Skin epidermis (tissue), 12 donors: Measurements from ENCODE around the gene MCTP1.
"Not testable (repeated sequence)": the region's sequence is repeated elsewhere in the genome, so short reads cannot be mapped to it uniquely, and the experiment has no call there.

Experiments
- H3K27ac ChIP-seq, 21 experiments: fragments of 200-600 bp; sonication (generic) in 11 of 21; one replicate each; pipeline ENCODE4 v1.5.0; 2020; ENCODE audit warnings: mild to moderate bottlenecking in 3 of 21, inconsistent platforms in 2 of 21, moderate library complexity in 2 of 21
- H3K4me3 ChIP-seq, 7 experiments: fragments of 200-600 bp; sonication (generic) in 2 of 7; one replicate each; pipeline ENCODE4 v1.5.0; 2020; ENCODE audit warnings: inconsistent platforms in 2 of 7, mild to moderate bottlenecking in 2 of 7, moderate library complexity in 1 of 7

MCTP1 gene

GRCh38 chr5:95005811-95006210 is 279.1 kb downstream of the MCTP1 start:
- no peak overlapping the region for H3K4me3 ChIP-seq
- H3K27ac ChIP-seq = no peak overlapping the region

- Histone ChIP-seq H3K4me3 (no peak overlapping the region), H3K27ac (no peak overlapping the region)
These were observed 286.2 kb downstream of the MCTP1 start for GRCh38 chr5:94998670-94999069.

DNA sequence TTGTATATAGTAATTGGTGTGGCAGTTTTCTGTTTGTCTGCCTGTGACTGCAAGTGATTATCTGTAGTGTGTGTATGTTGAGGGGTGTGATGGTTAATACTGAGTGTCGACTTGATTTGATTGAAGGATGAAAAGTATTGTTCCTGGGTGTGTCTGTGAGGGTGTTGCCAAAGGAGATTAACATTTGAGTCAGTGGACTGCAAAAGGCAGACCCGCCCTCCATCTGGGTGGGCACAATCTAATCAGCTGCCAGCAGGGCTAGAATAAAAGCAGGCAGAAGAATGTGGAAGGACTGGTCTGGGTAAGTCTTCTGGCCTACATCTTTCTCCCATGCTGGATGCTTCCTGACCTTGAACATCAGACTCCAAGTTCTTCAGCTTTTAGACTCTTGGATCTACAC is 290.4 kb downstream of the MCTP1 start:
- not testable (repeated sequence) for H3K27ac ChIP-seq, H3K4me3 ChIP-seq

- Histone ChIP-seq H3K4me3 (no peak overlapping the region), H3K27ac (no peak overlapping the region)
These were observed 291.4 kb downstream of the MCTP1 start for GRCh38 chr5:94993491-94993890.

DNA sequence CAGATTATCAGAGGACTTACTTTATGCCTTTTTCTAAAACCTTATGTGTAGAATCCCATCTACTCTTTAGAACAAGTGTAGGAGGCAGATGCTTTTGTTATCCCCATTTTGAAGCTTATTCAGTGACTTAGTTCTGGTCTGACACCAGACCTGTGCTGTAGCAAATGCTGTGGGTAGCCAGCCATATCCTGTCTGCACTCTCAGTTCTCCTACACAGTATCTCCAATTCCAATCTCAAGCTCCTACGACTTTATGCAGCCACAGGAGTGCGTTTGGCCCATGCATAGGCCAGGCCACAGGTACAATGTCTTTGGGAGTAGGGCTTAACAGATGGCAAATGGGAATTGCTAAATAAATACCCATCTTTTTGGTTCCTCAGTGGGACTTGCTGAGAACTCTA is 292.6 kb downstream of the MCTP1 start:
- H3K4me3 ChIP-seq = no peak overlapping the region
- no peak overlapping the region for H3K27ac ChIP-seq

DNA sequence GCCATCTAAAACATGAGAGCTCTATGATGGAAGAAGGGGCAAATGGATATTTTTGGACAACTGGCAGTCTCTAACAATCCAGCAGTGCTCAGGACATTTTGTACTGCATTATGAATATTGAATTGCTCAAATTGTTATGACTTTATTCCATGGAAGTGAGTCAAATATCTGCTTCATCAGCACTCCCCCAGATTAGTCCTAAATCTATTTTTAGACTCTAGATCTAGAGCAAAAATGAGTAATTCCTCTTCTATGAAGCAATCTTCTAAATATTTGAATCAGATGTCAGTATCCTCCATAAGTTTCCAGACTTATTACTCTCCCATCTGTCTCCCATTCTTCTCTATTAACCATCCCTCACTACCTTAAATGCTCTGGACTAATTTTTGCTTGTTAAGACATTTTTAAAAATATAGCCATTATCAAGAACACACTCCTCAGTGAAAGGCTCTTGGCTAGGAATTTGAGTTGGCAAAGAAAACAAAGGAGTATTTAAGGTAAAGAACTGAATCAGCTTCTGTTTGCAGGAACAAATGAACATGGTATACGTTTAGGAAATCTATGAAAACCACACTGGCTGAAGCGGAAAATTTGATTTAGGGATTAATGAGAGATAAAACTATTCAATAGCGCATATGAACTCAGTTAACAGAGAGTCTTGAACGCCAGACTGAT is 300.9 kb downstream of the MCTP1 start:
- Histone ChIP-seq H3K27ac (no peak overlapping the region), H3K4me3 (no peak overlapping the region)

GRCh38 chr5:94977437-94977836 is 307.5 kb downstream of the MCTP1 start:
- Histone ChIP-seq H3K4me3 (no peak overlapping the region), H3K27ac (no peak overlapping the region)

GRCh38 chr5:94976853-94977252 is 308.0 kb downstream of the MCTP1 start:
- no peak overlapping the region for H3K27ac ChIP-seq

DNA sequence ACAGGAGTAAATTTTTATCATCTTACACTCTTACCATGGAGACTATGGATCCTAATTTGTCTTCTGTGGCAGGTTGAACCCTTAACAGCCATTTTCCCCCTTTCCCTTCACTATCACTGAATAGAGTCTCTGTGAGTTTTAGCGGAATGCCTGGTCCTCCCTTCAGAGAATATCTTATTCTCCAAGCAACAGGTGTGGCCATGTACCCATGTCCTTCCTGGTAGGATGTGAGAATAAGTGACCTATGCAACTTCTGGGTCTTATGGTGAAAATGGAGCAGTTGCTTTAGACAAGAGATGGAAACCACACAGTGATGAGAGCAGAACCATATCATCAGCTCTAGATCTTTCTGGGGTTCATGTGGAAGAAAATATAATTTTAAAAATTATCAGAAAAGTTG is 312.6 kb downstream of the MCTP1 start:
- no peak overlapping the region for H3K4me3 ChIP-seq

More at GRCh38 chr5:94976853-94977252, 308.0 kb downstream of the MCTP1 start:
- H3K4me3 ChIP-seq = no peak overlapping the region

GRCh38 chr5:94969174-94969573 is 315.7 kb downstream of the MCTP1 start:
- no peak overlapping the region for H3K27ac ChIP-seq

More for the DNA sequence above, 312.6 kb downstream of the MCTP1 start:
- no peak overlapping the region for H3K27ac ChIP-seq

GRCh38 chr5:94968507-94969095 is 316.3 kb downstream of the MCTP1 start:
- no peak overlapping the region for H3K27ac ChIP-seq

More at GRCh38 chr5:94969174-94969573, 315.7 kb downstream of the MCTP1 start:
- H3K4me3 ChIP-seq = no peak overlapping the region

GRCh38 chr5:94967525-94967924 is 317.4 kb downstream of the MCTP1 start:
- no peak overlapping the region for H3K27ac ChIP-seq

More at GRCh38 chr5:94968507-94969095, 316.3 kb downstream of the MCTP1 start:
- H3K4me3 ChIP-seq = no peak overlapping the region

GRCh38 chr5:94959279-94959678 is 325.6 kb downstream of the MCTP1 start:
- not testable (repeated sequence) for H3K4me3 ChIP-seq, H3K27ac ChIP-seq

More at GRCh38 chr5:94967525-94967924, 317.4 kb downstream of the MCTP1 start:
- H3K4me3 ChIP-seq = no peak overlapping the region

DNA sequence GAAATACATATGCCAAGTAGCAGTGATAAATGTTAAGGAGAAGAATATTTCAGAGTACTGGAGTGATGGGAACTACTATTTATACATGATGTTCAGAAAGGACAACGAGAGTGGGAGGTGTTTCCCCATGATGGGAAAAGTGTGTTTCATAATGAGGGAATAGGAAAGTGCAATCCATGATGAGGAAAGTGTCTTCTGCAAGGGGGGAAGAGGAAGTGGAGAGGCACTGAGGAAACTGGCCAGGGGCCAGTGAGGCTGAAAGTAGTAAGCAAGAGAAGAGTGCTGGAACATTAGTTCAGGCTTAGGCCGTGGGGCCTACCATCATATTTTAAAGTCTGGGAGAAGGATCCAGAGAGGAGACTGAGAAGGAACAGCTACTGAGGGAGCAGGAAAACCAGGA is 339.2 kb downstream of the MCTP1 start:
- no peak overlapping the region for H3K4me3 ChIP-seq

GRCh38 chr5:94944160-94944559 is 340.7 kb downstream of the MCTP1 start:
- H3K4me3 ChIP-seq = no peak overlapping the region
- no peak overlapping the region for H3K27ac ChIP-seq

More for the DNA sequence above, 339.2 kb downstream of the MCTP1 start:
- no peak overlapping the region for H3K27ac ChIP-seq

DNA sequence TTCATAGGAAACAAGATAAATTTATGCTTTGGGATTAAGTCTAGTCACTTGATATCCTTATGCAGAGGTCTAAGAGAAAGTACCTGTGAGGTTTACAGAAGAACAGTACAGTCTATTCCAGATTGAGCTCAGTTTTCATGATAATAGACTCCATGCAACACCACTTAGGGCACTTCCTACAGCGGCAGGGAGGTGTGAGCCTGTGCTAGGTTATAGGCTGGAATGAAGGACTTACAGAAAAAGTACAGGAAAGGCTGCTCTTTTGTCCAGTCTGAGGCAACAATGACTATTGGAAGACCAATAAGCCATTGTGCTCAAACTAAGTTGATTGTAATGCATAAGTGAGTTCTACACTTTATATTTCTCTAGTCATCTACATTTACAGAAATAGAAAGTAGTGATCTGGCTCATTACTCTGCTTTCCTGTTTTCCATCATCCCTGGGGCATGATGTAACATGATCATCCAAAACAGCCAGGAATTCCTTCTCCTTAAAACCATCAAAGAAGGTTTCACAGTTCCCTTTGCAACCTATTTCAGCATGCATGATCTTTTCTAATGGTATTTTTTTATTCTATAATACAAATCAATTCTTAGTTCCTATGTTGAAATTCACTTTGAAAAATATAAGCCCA is 343.7 kb downstream of the MCTP1 start:
- Histone ChIP-seq H3K27ac (no peak overlapping the region), H3K4me3 (no peak overlapping the region)

DNA sequence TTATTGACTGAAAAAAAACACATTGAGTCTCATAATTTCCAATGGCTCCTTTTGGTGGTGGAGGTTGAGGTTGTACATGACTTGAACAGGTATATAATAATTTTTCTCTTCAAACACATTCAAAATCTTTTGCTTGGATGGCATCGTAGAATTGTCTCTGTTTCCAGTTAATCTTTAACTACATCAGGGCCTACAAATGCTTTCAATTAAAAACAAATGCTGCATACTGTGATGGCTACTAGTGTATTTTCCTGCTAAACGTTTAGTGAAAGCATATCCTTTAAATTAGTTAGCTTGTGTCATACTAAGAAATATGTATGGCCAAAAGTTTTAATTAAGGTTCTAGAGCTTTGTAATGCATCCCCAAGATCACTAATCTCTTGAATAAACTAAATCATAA is 352.6 kb downstream of the MCTP1 start:
- no peak overlapping the region for H3K4me3 ChIP-seq
- no peak overlapping the region for H3K27ac ChIP-seq

DNA sequence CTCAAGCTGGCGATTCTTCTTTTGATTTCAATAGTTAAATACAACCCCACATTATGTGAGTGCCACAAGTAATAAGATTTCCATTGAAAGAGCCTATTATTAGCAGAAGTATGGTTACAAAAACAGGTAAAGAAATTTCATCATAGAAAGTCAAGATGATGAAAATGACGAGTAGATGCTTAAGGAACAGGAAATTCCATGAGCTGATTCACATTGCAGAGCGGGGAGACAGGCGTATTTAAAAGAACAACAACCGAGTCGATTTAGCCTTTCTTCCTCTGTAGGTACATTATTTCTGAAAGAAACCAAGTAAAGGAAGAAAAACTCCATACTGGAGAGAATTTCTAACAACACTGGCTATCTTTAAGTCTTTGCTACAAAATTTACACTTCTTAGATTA is 356.0 kb downstream of the MCTP1 start:
- Histone ChIP-seq H3K27ac (no peak overlapping the region), H3K4me3 (no peak overlapping the region)

DNA sequence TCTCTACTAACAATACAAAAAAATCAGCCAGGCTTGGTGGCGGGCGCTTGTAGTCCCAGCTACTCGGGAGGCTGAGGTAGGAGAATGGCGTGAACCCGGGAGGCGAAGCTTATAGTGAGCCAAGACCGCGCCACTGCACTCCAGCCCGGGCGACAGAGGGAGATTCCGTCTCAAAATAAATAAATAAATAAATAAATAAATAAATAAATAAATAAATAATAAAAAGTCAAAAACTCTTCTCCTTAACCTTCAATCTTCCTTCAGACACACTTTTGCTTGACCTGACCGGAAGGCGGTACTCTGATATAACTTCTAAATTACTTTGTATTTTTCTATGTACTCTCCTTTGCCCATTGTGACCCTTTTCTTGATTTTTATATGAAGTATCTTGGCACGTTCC is 364.3 kb downstream of the MCTP1 start:
- Histone ChIP-seq H3K4me3 (no peak overlapping the region), H3K27ac (no peak overlapping the region)

- no peak overlapping the region for H3K27ac ChIP-seq
- H3K4me3 ChIP-seq = no peak overlapping the region
These were observed 368.3 kb downstream of the MCTP1 start for GRCh38 chr5:94916619-94917018.

- H3K4me3 ChIP-seq = no peak overlapping the region
- no peak overlapping the region for H3K27ac ChIP-seq
These were observed 373.6 kb downstream of the MCTP1 start for GRCh38 chr5:94911276-94911675.
